Measurements from ENCODE around the gene OAT.

DNA sequence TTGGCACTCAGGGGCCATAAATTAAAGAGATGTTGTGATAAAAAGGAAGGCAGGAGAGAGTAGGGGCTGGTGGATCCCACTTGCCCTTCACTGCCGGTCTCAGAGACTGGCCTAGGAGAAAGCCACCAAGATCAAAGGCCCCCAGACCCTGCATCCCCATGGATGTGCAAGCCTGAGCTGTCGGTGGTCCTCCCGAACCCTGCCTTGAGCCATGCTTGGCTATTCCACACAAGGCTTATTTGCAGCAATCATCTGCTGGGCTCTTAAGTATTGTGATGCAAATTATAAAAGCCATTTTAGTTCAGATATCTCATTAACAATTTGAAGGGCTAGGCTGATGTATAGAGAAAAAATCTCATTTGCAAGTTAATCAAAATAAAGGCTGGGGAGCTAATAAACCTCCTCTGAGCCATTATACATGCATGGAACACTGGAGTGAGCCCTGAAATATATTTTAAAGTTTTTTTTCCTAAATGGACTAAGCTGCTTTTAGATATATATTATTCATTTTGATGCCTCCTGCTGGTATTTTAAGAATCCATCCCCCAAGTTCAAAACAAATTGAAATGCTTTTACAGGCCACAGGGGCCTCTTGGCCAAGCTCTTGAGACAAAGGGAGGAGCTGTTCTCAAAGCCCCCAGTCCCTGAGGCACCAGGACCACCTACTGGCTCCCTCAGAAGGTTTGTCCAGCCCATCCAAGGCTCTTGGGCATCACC lies 28.1 kb downstream of the OAT start:
- TF ChIP-seq POLR2A (IDR thresholded peaks at IDR 0.05), result no peak
- TF ChIP-seq, protein P1, sequence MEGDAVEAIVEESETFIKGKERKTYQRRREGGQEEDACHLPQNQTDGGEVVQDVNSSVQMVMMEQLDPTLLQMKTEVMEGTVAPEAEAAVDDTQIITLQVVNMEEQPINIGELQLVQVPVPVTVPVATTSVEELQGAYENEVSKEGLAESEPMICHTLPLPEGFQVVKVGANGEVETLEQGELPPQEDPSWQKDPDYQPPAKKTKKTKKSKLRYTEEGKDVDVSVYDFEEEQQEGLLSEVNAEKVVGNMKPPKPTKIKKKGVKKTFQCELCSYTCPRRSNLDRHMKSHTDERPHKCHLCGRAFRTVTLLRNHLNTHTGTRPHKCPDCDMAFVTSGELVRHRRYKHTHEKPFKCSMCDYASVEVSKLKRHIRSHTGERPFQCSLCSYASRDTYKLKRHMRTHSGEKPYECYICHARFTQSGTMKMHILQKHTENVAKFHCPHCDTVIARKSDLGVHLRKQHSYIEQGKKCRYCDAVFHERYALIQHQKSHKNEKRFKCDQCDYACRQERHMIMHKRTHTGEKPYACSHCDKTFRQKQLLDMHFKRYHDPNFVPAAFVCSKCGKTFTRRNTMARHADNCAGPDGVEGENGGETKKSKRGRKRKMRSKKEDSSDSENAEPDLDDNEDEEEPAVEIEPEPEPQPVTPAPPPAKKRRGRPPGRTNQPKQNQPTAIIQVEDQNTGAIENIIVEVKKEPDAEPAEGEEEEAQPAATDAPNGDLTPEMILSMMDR (IDR thresholded peaks at IDR 0.05), result no peak
